ENCODE data around the gene TCF12.

DNA sequence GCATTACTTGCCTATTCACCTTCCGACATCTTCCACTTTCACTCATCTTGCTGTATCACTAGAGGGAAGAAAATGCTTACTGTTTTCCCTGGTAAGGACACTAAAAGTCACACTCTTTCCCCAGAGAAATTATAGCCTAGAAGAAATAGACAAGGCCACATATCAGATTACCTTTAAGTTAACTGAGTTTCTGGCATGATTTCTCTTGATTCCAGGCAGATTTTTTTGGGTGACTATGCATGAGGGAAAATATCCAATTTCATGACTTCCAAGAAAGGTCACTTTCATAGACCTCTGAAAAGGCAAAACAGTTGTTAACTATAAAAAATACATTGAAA, 30.3 kb downstream of the TCF12 start:
- TF ChIP-seq, protein P1, sequence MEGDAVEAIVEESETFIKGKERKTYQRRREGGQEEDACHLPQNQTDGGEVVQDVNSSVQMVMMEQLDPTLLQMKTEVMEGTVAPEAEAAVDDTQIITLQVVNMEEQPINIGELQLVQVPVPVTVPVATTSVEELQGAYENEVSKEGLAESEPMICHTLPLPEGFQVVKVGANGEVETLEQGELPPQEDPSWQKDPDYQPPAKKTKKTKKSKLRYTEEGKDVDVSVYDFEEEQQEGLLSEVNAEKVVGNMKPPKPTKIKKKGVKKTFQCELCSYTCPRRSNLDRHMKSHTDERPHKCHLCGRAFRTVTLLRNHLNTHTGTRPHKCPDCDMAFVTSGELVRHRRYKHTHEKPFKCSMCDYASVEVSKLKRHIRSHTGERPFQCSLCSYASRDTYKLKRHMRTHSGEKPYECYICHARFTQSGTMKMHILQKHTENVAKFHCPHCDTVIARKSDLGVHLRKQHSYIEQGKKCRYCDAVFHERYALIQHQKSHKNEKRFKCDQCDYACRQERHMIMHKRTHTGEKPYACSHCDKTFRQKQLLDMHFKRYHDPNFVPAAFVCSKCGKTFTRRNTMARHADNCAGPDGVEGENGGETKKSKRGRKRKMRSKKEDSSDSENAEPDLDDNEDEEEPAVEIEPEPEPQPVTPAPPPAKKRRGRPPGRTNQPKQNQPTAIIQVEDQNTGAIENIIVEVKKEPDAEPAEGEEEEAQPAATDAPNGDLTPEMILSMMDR (IDR thresholded peaks at IDR 0.05; ENCODE audit: extremely low read depth in 1 of 2, insufficient read depth in 1 of 2, low read depth in 1 of 2, low read length in 2 of 2), result no peak
- TF ChIP-seq, protein P2, sequence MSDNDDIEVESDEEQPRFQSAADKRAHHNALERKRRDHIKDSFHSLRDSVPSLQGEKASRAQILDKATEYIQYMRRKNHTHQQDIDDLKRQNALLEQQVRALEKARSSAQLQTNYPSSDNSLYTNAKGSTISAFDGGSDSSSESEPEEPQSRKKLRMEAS (IDR thresholded peaks at IDR 0.05; ENCODE audit: insufficient read depth, insufficient read length), result no peak
- TF ChIP-seq POLR2AphosphoS5 (IDR thresholded peaks at IDR 0.05; ENCODE audit: insufficient read depth, low read depth, low read length), result no peak
- no peak for TF ChIP-seq JUN (IDR thresholded peaks at IDR 0.05; ENCODE audit: borderline replicate concordance, insufficient read depth, insufficient read length, low read depth)
- no peak for TF ChIP-seq POLR2A (IDR thresholded peaks at IDR 0.05; ENCODE audit: low read depth, low read length)
- no peak for TF ChIP-seq EZH2 (IDR thresholded peaks at IDR 0.05; ENCODE audit: borderline replicate concordance, low read depth, low read length, severe bottlenecking)
